Measurements from ENCODE around the gene MET. TPM values are rescaled to one million over a fixed set of nuclear protein-coding genes. Genes with fewer than 3 reads are reported as not detected.
"Not testable (repeated sequence)": the region's sequence is repeated elsewhere in the genome, so short reads cannot be mapped to it uniquely, and the experiment has no call there.

MET gene
- total RNA-seq: under 1 TPM in 1 of 2 donors, not detected in 1; 0.88 TPM

GRCh38 chr7:116671681-116672595, at the start of gene MET:
Gene MET (plus strand): TSS chr7:116672196. CDS start chr7:116699085, 26,889 bp downstream.
- peak; percentile 85 to 93 for ATAC-seq
- H3K9me3 Mint-ChIP-seq: no peaks in the 10 kb centered on the region
- peak in 1 of 2 donors; percentile 54 for DNase-seq (ENCODE audit: low spot score in 2 of 2)
- no peak within 1 kb of the TSS for H3K27ac Mint-ChIP-seq
- H3K36me3 Mint-ChIP-seq: no peaks in the 10 kb centered on the region

GRCh38 chr7:116626886-116627285, 45.1 kb upstream of the MET start:
- Mint-ChIP-seq H3K9me3 (no peaks in the 10 kb centered on the region), H3K36me3 (no peaks in the 10 kb centered on the region), H3K27ac (no peak overlapping the region)
- ATAC-seq (no peak), DNase-seq (ENCODE audit: low spot score in 2 of 2) (no peak)

- H3K36me3 Mint-ChIP-seq: no peaks in the 10 kb centered on the region
- no peak overlapping the region for H3K27ac Mint-ChIP-seq
- ATAC-seq (no peak), DNase-seq (ENCODE audit: low spot score in 2 of 2) (no peak)
- H3K9me3 Mint-ChIP-seq: no peaks in the 10 kb centered on the region
Measured at GRCh38 chr7:116629051-116629463, 42.9 kb upstream of the MET start.

- no peak for DNase-seq (ENCODE audit: low spot score in 2 of 2)
- H3K9me3 Mint-ChIP-seq: no peaks in the 10 kb centered on the region
- H3K36me3 Mint-ChIP-seq: no peaks in the 10 kb centered on the region
- ATAC-seq: peak in 1 of 2 donors; percentile 84
- no peak overlapping the region for H3K27ac Mint-ChIP-seq
Measured at GRCh38 chr7:116630357-116630756, 41.6 kb upstream of the MET start.

GRCh38 chr7:116630932-116631671, 40.9 kb upstream of the MET start:
- H3K27ac Mint-ChIP-seq: no peak overlapping the region
- ATAC-seq (no peak), DNase-seq (ENCODE audit: low spot score in 2 of 2) (no peak)
- H3K9me3 Mint-ChIP-seq: no peaks in the 10 kb centered on the region
- no peaks in the 10 kb centered on the region for H3K36me3 Mint-ChIP-seq

GRCh38 chr7:116631676-116632075, 40.3 kb upstream of the MET start:
- ATAC-seq (no peak), DNase-seq (ENCODE audit: low spot score in 2 of 2) (no peak)
- Mint-ChIP-seq H3K27ac (no peak overlapping the region), H3K36me3 (no peaks in the 10 kb centered on the region), H3K9me3 (no peaks in the 10 kb centered on the region)

GRCh38 chr7:116632384-116632783, 39.6 kb upstream of the MET start:
- no peak for DNase-seq (ENCODE audit: low spot score in 2 of 2)
- H3K36me3 Mint-ChIP-seq: no peaks in the 10 kb centered on the region
- no peak overlapping the region for H3K27ac Mint-ChIP-seq
- ATAC-seq: no peak
- H3K9me3 Mint-ChIP-seq: no peaks in the 10 kb centered on the region

GRCh38 chr7:116633131-116633988, 38.6 kb upstream of the MET start:
- Mint-ChIP-seq H3K9me3 (no peaks in the 10 kb centered on the region), H3K27ac (no peak overlapping the region)
- no peak for ATAC-seq

GRCh38 chr7:116636997-116637396, 35.0 kb upstream of the MET start:
- ATAC-seq (no peak), DNase-seq (ENCODE audit: low spot score in 2 of 2) (no peak)
- H3K27ac Mint-ChIP-seq: no peak overlapping the region
- H3K9me3 Mint-ChIP-seq: peaks cover 2 to 4% of the 10 kb centered on the region in 2 donors
- no peaks in the 10 kb centered on the region for H3K36me3 Mint-ChIP-seq

More at GRCh38 chr7:116633131-116633988, 38.6 kb upstream of the MET start:
- DNase-seq (ENCODE audit: low spot score in 2 of 2): no peak
- no peaks in the 10 kb centered on the region for H3K36me3 Mint-ChIP-seq

- not testable (repeated sequence) for H3K27ac Mint-ChIP-seq; ATAC-seq; H3K36me3 Mint-ChIP-seq; H3K9me3 Mint-ChIP-seq; DNase-seq (ENCODE audit: low spot score in 2 of 2)
Measured at GRCh38 chr7:116638592-116638991, 33.4 kb upstream of the MET start.

- peaks cover 2 to 4% of the 10 kb centered on the region in 2 donors for H3K9me3 Mint-ChIP-seq
- no peaks in the 10 kb centered on the region for H3K36me3 Mint-ChIP-seq
Measured at GRCh38 chr7:116641551-116642153, 30.3 kb upstream of the MET start.

GRCh38 chr7:116643148-116643547, 28.8 kb upstream of the MET start:
- H3K9me3 Mint-ChIP-seq; ATAC-seq; H3K27ac Mint-ChIP-seq; DNase-seq (ENCODE audit: low spot score in 2 of 2); H3K36me3 Mint-ChIP-seq: not testable (repeated sequence)

More at GRCh38 chr7:116641551-116642153, 30.3 kb upstream of the MET start:
- H3K27ac Mint-ChIP-seq: no peak overlapping the region
- DNase-seq (ENCODE audit: low spot score in 2 of 2): no peak
- no peak for ATAC-seq

GRCh38 chr7:116644628-116645027, 27.4 kb upstream of the MET start:
- Mint-ChIP-seq H3K27ac (no peak overlapping the region), H3K9me3 (no peaks in the 10 kb centered on the region), H3K36me3 (no peaks in the 10 kb centered on the region)
- ATAC-seq (no peak), DNase-seq (ENCODE audit: low spot score in 2 of 2) (no peak)

- Mint-ChIP-seq H3K27ac (no peak overlapping the region), H3K36me3 (no peaks in the 10 kb centered on the region), H3K9me3 (no peaks in the 10 kb centered on the region)
- ATAC-seq (no peak), DNase-seq (ENCODE audit: low spot score in 2 of 2) (no peak)
Measured at GRCh38 chr7:116647290-116647689, 24.7 kb upstream of the MET start.

GRCh38 chr7:116647861-116648260, 24.1 kb upstream of the MET start:
- ATAC-seq: no peak
- no peak for DNase-seq (ENCODE audit: low spot score in 2 of 2)
- H3K36me3 Mint-ChIP-seq: no peaks in the 10 kb centered on the region
- H3K27ac Mint-ChIP-seq: no peak overlapping the region
- H3K9me3 Mint-ChIP-seq: no peaks in the 10 kb centered on the region

GRCh38 chr7:116650436-116650835, 21.6 kb upstream of the MET start:
- no peak for ATAC-seq
- H3K27ac Mint-ChIP-seq: no peak overlapping the region
- H3K9me3 Mint-ChIP-seq: no peaks in the 10 kb centered on the region
- DNase-seq (ENCODE audit: low spot score in 2 of 2): no peak
- H3K36me3 Mint-ChIP-seq: no peaks in the 10 kb centered on the region
